ENCODE data around the gene PHLDB1.
A peak's percentile ranks its signal among the peaks of the same experiment; 100 is the strongest.
"Not testable (repeated sequence)": the region's sequence is repeated elsewhere in the genome, so short reads cannot be mapped to it uniquely, and the experiment has no call there.

PHLDB1 gene

GRCh38 chr11:118607401-118608359 lies at the start of gene PHLDB1:
PHLDB1 (plus strand) TSS chr11:118607615; CDS start chr11:118613837, 6,222 bp downstream.
- H3K4me1 ChIP-seq (ENCODE audit: control insufficient read depth, insufficient read depth, low read length) = peaks cover 65% of the 10 kb centered on the region
- H3K27me3 ChIP-seq (ENCODE audit: control insufficient read depth in 1 of 2, insufficient read depth in 2 of 2, low read length in 2 of 2) = no peaks in the 10 kb centered on the region
- no peaks in the 10 kb centered on the region for H3K9me3 ChIP-seq (ENCODE audit: control insufficient read depth in 2 of 2, low read length in 2 of 2)
- H3K36me3 ChIP-seq (ENCODE audit: control insufficient read depth in 2 of 2, insufficient read depth in 2 of 2, low read length in 2 of 2) = no peaks in the 10 kb centered on the region
- H3K27ac ChIP-seq (ENCODE audit: low read length) = peak within 1 kb of the TSS; percentile 89
- peak within 1 kb of the TSS; percentile 88 to 93 for H3K9ac ChIP-seq (ENCODE audit: low read length in 2 of 2)
- peak within 1 kb of the TSS; percentile 82 to 85 for H3K4me3 ChIP-seq (ENCODE audit: low read length in 2 of 2)

DNA sequence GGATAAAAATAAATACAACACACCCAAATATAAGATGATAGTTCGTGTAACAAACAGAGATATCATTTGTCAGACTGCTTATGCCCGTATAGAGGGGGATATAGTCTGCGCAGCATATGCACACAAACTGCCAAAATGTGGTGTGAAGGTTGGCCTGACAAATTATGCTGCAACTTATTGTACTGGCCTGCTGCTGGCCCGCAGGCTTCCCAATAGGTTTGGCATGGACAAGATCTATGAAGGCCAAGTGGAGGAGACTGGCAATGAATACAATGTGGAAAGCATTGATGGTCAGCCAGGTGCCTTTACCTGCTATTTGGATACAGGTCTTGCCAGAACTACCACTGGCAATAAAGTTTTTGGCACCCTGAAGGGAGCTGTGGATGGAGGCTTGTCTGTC lies 46.6 kb upstream of the PHLDB1 start:
- H3K4me3 ChIP-seq (ENCODE audit: low read length in 2 of 2) = no peak overlapping the region
- no peaks in the 10 kb centered on the region for H3K27me3 ChIP-seq (ENCODE audit: control insufficient read depth in 1 of 2, insufficient read depth in 2 of 2, low read length in 2 of 2)
- H3K27ac ChIP-seq (ENCODE audit: low read length) = no peak overlapping the region
- no peaks in the 10 kb centered on the region for H3K9me3 ChIP-seq (ENCODE audit: control insufficient read depth in 2 of 2, low read length in 2 of 2)
- peaks cover 6% of the 10 kb centered on the region for H3K4me1 ChIP-seq (ENCODE audit: control insufficient read depth, insufficient read depth, low read length)
- H3K36me3 ChIP-seq (ENCODE audit: control insufficient read depth in 2 of 2, insufficient read depth in 2 of 2, low read length in 2 of 2) = peaks cover 13 to 21% of the 10 kb centered on the region in 2 donors
- H3K9ac ChIP-seq (ENCODE audit: low read length in 2 of 2) = no peak overlapping the region

DNA sequence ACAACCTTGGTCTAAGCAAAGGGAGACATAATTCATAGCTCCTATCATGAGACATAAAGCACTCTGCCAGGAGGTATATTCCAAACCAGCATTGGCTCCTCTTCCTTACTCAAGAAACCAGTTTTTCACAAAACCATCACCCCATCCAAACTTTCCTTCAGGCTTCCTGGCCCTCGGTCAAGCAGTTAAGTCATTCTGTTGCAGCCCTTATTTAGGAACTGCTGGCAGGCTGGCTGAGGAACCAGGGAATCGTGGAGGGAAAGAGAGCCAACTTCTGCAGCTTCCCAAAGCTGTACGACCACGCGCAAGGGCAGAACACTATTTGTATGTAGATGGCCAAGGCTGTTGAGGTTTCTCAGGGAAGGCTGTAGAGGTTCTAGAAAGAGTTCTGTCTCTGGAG lies 42.4 kb upstream of the PHLDB1 start:
- H3K36me3 ChIP-seq (ENCODE audit: control insufficient read depth in 2 of 2, insufficient read depth in 2 of 2, low read length in 2 of 2) = peaks cover 2 to 3% of the 10 kb centered on the region in 2 donors
- peak overlapping the region; percentile 3 for H3K27ac ChIP-seq (ENCODE audit: low read length)
- H3K9ac ChIP-seq (ENCODE audit: low read length in 2 of 2) = peak overlapping the region in 1 of 2 donors; percentile 58
- peak overlapping the region; percentile 59 to 82 for H3K4me3 ChIP-seq (ENCODE audit: low read length in 2 of 2)
- H3K4me1 ChIP-seq (ENCODE audit: control insufficient read depth, insufficient read depth, low read length) = peaks cover 6% of the 10 kb centered on the region
- no peaks in the 10 kb centered on the region for H3K27me3 ChIP-seq (ENCODE audit: control insufficient read depth in 1 of 2, insufficient read depth in 2 of 2, low read length in 2 of 2)
- no peaks in the 10 kb centered on the region for H3K9me3 ChIP-seq (ENCODE audit: control insufficient read depth in 2 of 2, low read length in 2 of 2)

DNA sequence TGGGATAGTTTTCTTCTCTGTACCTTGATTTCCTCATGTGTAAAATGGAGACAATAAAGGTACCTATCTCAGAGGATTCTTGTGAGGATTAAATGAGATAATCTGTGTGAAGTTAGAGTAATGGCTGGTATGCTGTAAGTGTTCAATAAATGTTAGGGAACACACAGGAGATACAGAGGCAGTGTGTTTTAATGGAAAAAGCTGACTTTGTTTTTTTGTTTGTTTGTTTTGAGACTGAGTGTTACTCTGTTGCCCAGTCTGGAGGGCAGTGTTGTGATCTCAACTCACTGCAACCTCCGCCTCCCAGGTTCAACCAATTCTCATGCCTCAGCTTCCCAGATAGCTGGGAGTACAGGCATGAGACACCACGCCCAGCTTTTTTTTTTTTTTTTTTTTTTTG lies 37.7 kb upstream of the PHLDB1 start:
- H3K4me3 ChIP-seq (ENCODE audit: low read length in 2 of 2) = no peak overlapping the region
- H3K27me3 ChIP-seq (ENCODE audit: control insufficient read depth in 1 of 2, insufficient read depth in 2 of 2, low read length in 2 of 2) = no peaks in the 10 kb centered on the region
- no peaks in the 10 kb centered on the region for H3K9me3 ChIP-seq (ENCODE audit: control insufficient read depth in 2 of 2, low read length in 2 of 2)
- H3K27ac ChIP-seq (ENCODE audit: low read length) = no peak overlapping the region
- H3K9ac ChIP-seq (ENCODE audit: low read length in 2 of 2) = no peak overlapping the region
- H3K36me3 ChIP-seq (ENCODE audit: control insufficient read depth in 2 of 2, insufficient read depth in 2 of 2, low read length in 2 of 2) = no peaks in the 10 kb centered on the region
- peaks cover 9% of the 10 kb centered on the region for H3K4me1 ChIP-seq (ENCODE audit: control insufficient read depth, insufficient read depth, low read length)

- Histone ChIP-seq H3K36me3 (ENCODE audit: control insufficient read depth in 2 of 2, insufficient read depth in 2 of 2, low read length in 2 of 2) (no peaks in the 10 kb centered on the region), H3K4me1 (ENCODE audit: control insufficient read depth, insufficient read depth, low read length) (peaks cover 3% of the 10 kb centered on the region), H3K9ac (ENCODE audit: low read length in 2 of 2) (no peak overlapping the region), H3K4me3 (ENCODE audit: low read length in 2 of 2) (no peak overlapping the region), H3K27me3 (ENCODE audit: control insufficient read depth in 1 of 2, insufficient read depth in 2 of 2, low read length in 2 of 2) (no peaks in the 10 kb centered on the region), H3K27ac (ENCODE audit: low read length) (no peak overlapping the region), H3K9me3 (ENCODE audit: control insufficient read depth in 2 of 2, low read length in 2 of 2) (no peaks in the 10 kb centered on the region)
Observed at GRCh38 chr11:118570787-118571186, 36.6 kb upstream of the PHLDB1 start.

- not testable (repeated sequence) for H3K9me3 ChIP-seq (ENCODE audit: control insufficient read depth in 2 of 2, low read length in 2 of 2); H3K27me3 ChIP-seq (ENCODE audit: control insufficient read depth in 1 of 2, insufficient read depth in 2 of 2, low read length in 2 of 2); H3K4me1 ChIP-seq (ENCODE audit: control insufficient read depth, insufficient read depth, low read length); H3K36me3 ChIP-seq (ENCODE audit: control insufficient read depth in 2 of 2, insufficient read depth in 2 of 2, low read length in 2 of 2)
- H3K27ac ChIP-seq (ENCODE audit: low read length) = peak overlapping the region; percentile 94
- peak overlapping the region; percentile 71 to 98 for H3K9ac ChIP-seq (ENCODE audit: low read length in 2 of 2)
- H3K4me3 ChIP-seq (ENCODE audit: low read length in 2 of 2) = peak overlapping the region; percentile 87 to 93
Observed at GRCh38 chr11:118571701-118572060, 35.7 kb upstream of the PHLDB1 start.

GRCh38 chr11:118572061-118572980 lies 35.1 kb upstream of the PHLDB1 start, which contains the start of gene ARCN1:
ARCN1 (plus strand) TSS chr11:118572409; CDS start chr11:118572548, 139 bp downstream.
- Histone ChIP-seq H3K4me1 (ENCODE audit: control insufficient read depth, insufficient read depth, low read length) (peaks cover 6% of the 10 kb centered on the region), H3K9ac (ENCODE audit: low read length in 2 of 2) (peak within 1 kb of the TSS; percentile 98), H3K27me3 (ENCODE audit: control insufficient read depth in 1 of 2, insufficient read depth in 2 of 2, low read length in 2 of 2) (no peaks in the 10 kb centered on the region), H3K9me3 (ENCODE audit: control insufficient read depth in 2 of 2, low read length in 2 of 2) (no peaks in the 10 kb centered on the region), H3K36me3 (ENCODE audit: control insufficient read depth in 2 of 2, insufficient read depth in 2 of 2, low read length in 2 of 2) (no peaks in the 10 kb centered on the region), H3K27ac (ENCODE audit: low read length) (peak within 1 kb of the TSS; percentile 94), H3K4me3 (ENCODE audit: low read length in 2 of 2) (peak within 1 kb of the TSS; percentile 87 to 93)

- H3K27ac ChIP-seq (ENCODE audit: low read length) = peak overlapping the region; percentile 94
- peaks cover 6% of the 10 kb centered on the region for H3K4me1 ChIP-seq (ENCODE audit: control insufficient read depth, insufficient read depth, low read length)
- peak overlapping the region; percentile 98 for H3K9ac ChIP-seq (ENCODE audit: low read length in 2 of 2)
- peak overlapping the region; percentile 87 to 93 for H3K4me3 ChIP-seq (ENCODE audit: low read length in 2 of 2)
- H3K27me3 ChIP-seq (ENCODE audit: control insufficient read depth in 1 of 2, insufficient read depth in 2 of 2, low read length in 2 of 2) = no peaks in the 10 kb centered on the region
- H3K36me3 ChIP-seq (ENCODE audit: control insufficient read depth in 2 of 2, insufficient read depth in 2 of 2, low read length in 2 of 2) = no peaks in the 10 kb centered on the region
- H3K9me3 ChIP-seq (ENCODE audit: control insufficient read depth in 2 of 2, low read length in 2 of 2) = no peaks in the 10 kb centered on the region
Observed at GRCh38 chr11:118572981-118573550, 34.3 kb upstream of the PHLDB1 start.

DNA sequence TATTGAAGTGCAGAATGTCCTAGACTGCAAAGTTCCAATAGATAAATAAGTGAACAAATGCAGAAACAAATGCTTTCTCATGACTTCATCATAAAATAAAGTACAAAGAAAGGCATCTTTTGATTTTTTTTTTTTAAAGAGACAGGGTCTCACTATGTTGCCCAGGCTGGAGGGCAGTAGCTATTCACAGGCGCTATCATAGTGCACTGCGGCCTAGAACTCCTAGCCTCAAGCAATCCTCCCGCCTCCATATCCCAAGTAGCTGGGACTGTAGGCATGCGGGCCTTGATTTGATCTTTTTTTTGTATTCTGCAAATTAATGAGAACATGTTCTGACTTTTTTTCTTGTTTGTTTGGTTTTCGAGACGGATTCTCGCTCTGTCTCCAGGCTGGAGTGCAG lies 32.8 kb upstream of the PHLDB1 start:
- H3K4me3 ChIP-seq (ENCODE audit: low read length in 2 of 2) = no peak overlapping the region
- no peak overlapping the region for H3K27ac ChIP-seq (ENCODE audit: low read length)
- H3K9ac ChIP-seq (ENCODE audit: low read length in 2 of 2) = no peak overlapping the region
- no peaks in the 10 kb centered on the region for H3K9me3 ChIP-seq (ENCODE audit: control insufficient read depth in 2 of 2, low read length in 2 of 2)
- peaks cover 6% of the 10 kb centered on the region for H3K4me1 ChIP-seq (ENCODE audit: control insufficient read depth, insufficient read depth, low read length)
- H3K27me3 ChIP-seq (ENCODE audit: control insufficient read depth in 1 of 2, insufficient read depth in 2 of 2, low read length in 2 of 2) = no peaks in the 10 kb centered on the region
- H3K36me3 ChIP-seq (ENCODE audit: control insufficient read depth in 2 of 2, insufficient read depth in 2 of 2, low read length in 2 of 2) = no peaks in the 10 kb centered on the region

- H3K9ac ChIP-seq (ENCODE audit: low read length in 2 of 2); H3K27ac ChIP-seq (ENCODE audit: low read length); H3K9me3 ChIP-seq (ENCODE audit: control insufficient read depth in 2 of 2, low read length in 2 of 2); H3K36me3 ChIP-seq (ENCODE audit: control insufficient read depth in 2 of 2, insufficient read depth in 2 of 2, low read length in 2 of 2); H3K4me3 ChIP-seq (ENCODE audit: low read length in 2 of 2); H3K27me3 ChIP-seq (ENCODE audit: control insufficient read depth in 1 of 2, insufficient read depth in 2 of 2, low read length in 2 of 2); H3K4me1 ChIP-seq (ENCODE audit: control insufficient read depth, insufficient read depth, low read length): not testable (repeated sequence)
Observed at GRCh38 chr11:118577995-118578394, 29.4 kb upstream of the PHLDB1 start.
